Upper lobe of left lung (tissue), 4 donors: ENCODE data around the gene TBL2.

ENCODE experiments used
- POLR2A ChIP-seq, 4 donors: fragments of 450-650 bp; IDR thresholded peaks; one replicate each; pipeline ENCODE4 v1.5.1; 2016 to 2017; ENCODE audit warnings: antibody characterized with exemption in 4 of 4, mild to moderate bottlenecking in 2 of 4
- TF ChIP-seq, protein P1 (sequence below), 6 experiments: fragments of 450-650 bp in 4 of 6; fragments of 200-600 bp in 2 of 6; sonication (generic) in 2 of 6; IDR thresholded peaks; one replicate each; pipeline ENCODE4 v1.5.1; 2016 to 2019; ENCODE audit warnings: antibody characterized with exemption in 6 of 6

DNA sequence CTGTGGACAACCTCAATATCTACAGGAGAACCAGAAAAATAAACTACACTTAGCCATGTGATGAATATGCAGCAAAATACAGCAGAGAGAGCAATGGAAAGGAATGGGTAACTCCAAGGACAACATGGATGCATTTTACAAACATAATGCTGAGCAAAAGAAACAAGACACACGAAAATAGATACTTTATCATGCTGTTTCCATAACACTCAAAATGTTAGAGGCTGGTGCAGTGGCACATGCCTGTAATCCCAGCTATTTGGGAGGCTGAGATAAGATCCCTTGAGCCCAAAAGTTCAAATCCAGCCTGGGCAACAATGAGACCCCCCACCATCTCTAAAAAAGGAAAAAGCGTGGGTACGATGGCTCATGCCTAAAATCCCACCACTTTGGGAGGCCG is 29.2 kb downstream of the TBL2 start:
- TF ChIP-seq, protein P1, sequence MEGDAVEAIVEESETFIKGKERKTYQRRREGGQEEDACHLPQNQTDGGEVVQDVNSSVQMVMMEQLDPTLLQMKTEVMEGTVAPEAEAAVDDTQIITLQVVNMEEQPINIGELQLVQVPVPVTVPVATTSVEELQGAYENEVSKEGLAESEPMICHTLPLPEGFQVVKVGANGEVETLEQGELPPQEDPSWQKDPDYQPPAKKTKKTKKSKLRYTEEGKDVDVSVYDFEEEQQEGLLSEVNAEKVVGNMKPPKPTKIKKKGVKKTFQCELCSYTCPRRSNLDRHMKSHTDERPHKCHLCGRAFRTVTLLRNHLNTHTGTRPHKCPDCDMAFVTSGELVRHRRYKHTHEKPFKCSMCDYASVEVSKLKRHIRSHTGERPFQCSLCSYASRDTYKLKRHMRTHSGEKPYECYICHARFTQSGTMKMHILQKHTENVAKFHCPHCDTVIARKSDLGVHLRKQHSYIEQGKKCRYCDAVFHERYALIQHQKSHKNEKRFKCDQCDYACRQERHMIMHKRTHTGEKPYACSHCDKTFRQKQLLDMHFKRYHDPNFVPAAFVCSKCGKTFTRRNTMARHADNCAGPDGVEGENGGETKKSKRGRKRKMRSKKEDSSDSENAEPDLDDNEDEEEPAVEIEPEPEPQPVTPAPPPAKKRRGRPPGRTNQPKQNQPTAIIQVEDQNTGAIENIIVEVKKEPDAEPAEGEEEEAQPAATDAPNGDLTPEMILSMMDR (IDR thresholded peaks at IDR 0.05) = no peak
- TF ChIP-seq POLR2A (IDR thresholded peaks at IDR 0.05) = no peak
